Aorta (tissue), 5 donors: ENCODE data around the gene KLRC3. TPM values are rescaled to one million over a fixed set of nuclear protein-coding genes. Genes with fewer than 3 reads are reported as not detected.
"Not testable (repeated sequence)": the region's sequence is repeated elsewhere in the genome, so short reads cannot be mapped to it uniquely, and the experiment has no call there.

ENCODE experiments used
- ATAC-seq: fragments of 200-7000 bp; cut with Tn5 transposase; one replicate; pipeline ENCODE4 v1.9.1; 2022; ENCODE audit warnings: moderate library complexity; ENCODE audit not compliant: low FRiP score
- DNase-seq, 2 donors: peaks; one replicate each; pipeline ENCODE4 v3.0.0-alpha.2; 2020
- H3K27ac ChIP-seq, 2 donors: one replicate each; pipeline ENCODE4 v1.5.1; 2013; ENCODE audit warnings: low read length in 2 of 2, mild to moderate bottlenecking in 2 of 2, moderate library complexity in 2 of 2, control low read depth in 1 of 2, inconsistent platforms in 1 of 2, low read depth in 1 of 2
- H3K27me3 ChIP-seq, 2 donors: one replicate each; pipeline ENCODE4 v1.6.1; 2013; ENCODE audit warnings: control low read depth in 1 of 2, low read length in 1 of 2, mild to moderate bottlenecking in 1 of 2, moderate library complexity in 1 of 2; ENCODE audit not compliant: insufficient read depth in 2 of 2, control insufficient read depth in 1 of 2
- H3K36me3 ChIP-seq, 2 donors: one replicate each; pipeline ENCODE4 v1.6.1; 2013; ENCODE audit warnings: control low read depth in 1 of 2, low read length in 1 of 2, mild to moderate bottlenecking in 1 of 2; ENCODE audit not compliant: insufficient read depth in 2 of 2, control insufficient read depth in 1 of 2
- H3K4me1 ChIP-seq, 2 donors: one replicate each; pipeline ENCODE4 v1.6.1; 2013; ENCODE audit warnings: low read length in 2 of 2, control low read depth in 1 of 2, mild to moderate bottlenecking in 1 of 2, moderate library complexity in 1 of 2; ENCODE audit not compliant: insufficient read depth in 2 of 2, control insufficient read depth in 1 of 2
- H3K4me3 ChIP-seq, 2 donors: one replicate each; pipeline ENCODE4 v1.5.1; 2013; ENCODE audit warnings: low read length in 2 of 2, control low read depth in 1 of 2, mild to moderate bottlenecking in 1 of 2
- H3K9me3 ChIP-seq: one replicate; pipeline ENCODE4 v1.6.1; 2013; ENCODE audit warnings: mild to moderate bottlenecking, low read length; ENCODE audit not compliant: control insufficient read depth
- WGBS, 2 donors: extraction: QIAGEN DNeasy Blood & Tissue Kit; methylation state at CpG; one replicate each; pipeline ENCODE4 v1.1.7; 2013; 5-methylcytosine and 5-hydroxymethylcytosine counted together
- intact Hi-C, 2 donors: fragments of 100-400 bp; cut with DNase I; formaldehyde crosslinking; loops; one replicate each; pipeline versions ENCODE4 v1.14.2 to v1.15.0; 2022
- polyA plus RNA-seq, 2 donors: library from polyadenylated mRNA; stranded (reverse); fragments of 200-250 nt; gene quantifications; one replicate each; pipeline ENCODE4 v1.2.3, GENCODE V29; 2013
- total RNA-seq, 2 donors: library from RNA; stranded (reverse); fragmentation: NEBNext Ultra II Directional; extraction: Animal tissue kit (Norgen Biotek cat#: 25700); gene quantifications; one replicate each; pipeline ENCODE4 v1.2.1, GENCODE V29; 2021
- donor health status: healthy with polysubstance abuse.
- donor health status: Bipolar disorder and iron deficiency.
- donor health status: DM: no; HTN: no; CAD: no.
- donor health status: DM: no; HTN: no; CAD: no.
- donor health status: DM: yes; HTN: yes; CAD: no.

Gene KLRC3
- total and polyA plus RNA-seq, 4 donors: not detected

GRCh38 chr12:10409392-10409791, 11.0 kb downstream of the KLRC3 start, which contains the start of gene KLRC4:
KLRC4 (minus strand) TSS chr12:10409757; CDS start chr12:10409575, 182 bp downstream.
- Histone ChIP-seq H3K27ac (no peak within 1 kb of the TSS), H3K4me3 (no peak within 1 kb of the TSS), H3K27me3 (no peaks in the 10 kb centered on the region), H3K36me3 (no peaks in the 10 kb centered on the region), H3K4me1 (no peaks in the 10 kb centered on the region), H3K9me3 (no peaks in the 10 kb centered on the region)
- no peak for ATAC-seq
- DNase-seq: no peak
- intact Hi-C loops: no loop called here
- WGBS, 2 donors: 2 to 64% methylated on average over 1 of the region's 1 CpG

GRCh38 chr12:10408842-10409241, 11.6 kb downstream of the KLRC3 start:
- intact Hi-C loops: no loop called here
- Histone ChIP-seq H3K4me1 (no peaks in the 10 kb centered on the region), H3K27ac (no peak overlapping the region), H3K4me3 (no peak overlapping the region), H3K27me3 (no peaks in the 10 kb centered on the region), H3K36me3 (no peaks in the 10 kb centered on the region), H3K9me3 (no peaks in the 10 kb centered on the region)
- ATAC-seq (no peak), DNase-seq (no peak)
- 50 to 55% methylated on average over 3 of the region's 3 CpGs for WGBS, 2 donors

- H3K9me3 ChIP-seq: no peaks in the 10 kb centered on the region
- ATAC-seq (peak; percentile 36), DNase-seq (peak in 1 of 2 donors; percentile 66)
- H3K27me3 ChIP-seq: no peaks in the 10 kb centered on the region
- no peaks in the 10 kb centered on the region for H3K4me1 ChIP-seq
- no peaks in the 10 kb centered on the region for H3K36me3 ChIP-seq
- 72 to 76% methylated on average over 4 of the region's 4 CpGs for WGBS, 2 donors
- intact Hi-C loops: no loop called here
- no peak overlapping the region for H3K27ac ChIP-seq
- H3K4me3 ChIP-seq: no peak overlapping the region
Observed at GRCh38 chr12:10406725-10407124, 13.7 kb downstream of the KLRC3 start.

GRCh38 chr12:10405294-10405693, 15.1 kb downstream of the KLRC3 start:
- no peak overlapping the region for H3K4me3 ChIP-seq
- H3K36me3 ChIP-seq: no peaks in the 10 kb centered on the region
- intact Hi-C loops: no loop called here
- DNase-seq (no peak), ATAC-seq (no peak)
- H3K4me1 ChIP-seq: no peaks in the 10 kb centered on the region
- WGBS, 2 donors: 87 to 92% methylated on average over 5 of the region's 5 CpGs
- H3K9me3 ChIP-seq: no peaks in the 10 kb centered on the region
- H3K27me3 ChIP-seq: no peaks in the 10 kb centered on the region
- no peak overlapping the region for H3K27ac ChIP-seq

- Histone ChIP-seq H3K4me1 (no peaks in the 10 kb centered on the region), H3K36me3 (no peaks in the 10 kb centered on the region), H3K4me3 (no peak overlapping the region), H3K9me3 (no peaks in the 10 kb centered on the region), H3K27ac (no peak overlapping the region), H3K27me3 (no peaks in the 10 kb centered on the region)
- ATAC-seq (no peak), DNase-seq (no peak)
- intact Hi-C loops: no loop called here
Observed at GRCh38 chr12:10404798-10405197, 15.6 kb downstream of the KLRC3 start.

- H3K4me1 ChIP-seq: no peaks in the 10 kb centered on the region
Observed at GRCh38 chr12:10400829-10401228, 19.6 kb downstream of the KLRC3 start.

GRCh38 chr12:10398168-10398567, 22.2 kb downstream of the KLRC3 start:
- no peak overlapping the region for H3K4me3 ChIP-seq
- WGBS, 2 donors: 49 to 59% methylated on average over 2 of the region's 2 CpGs
- no peaks in the 10 kb centered on the region for H3K4me1 ChIP-seq
- no peak overlapping the region for H3K27ac ChIP-seq
- no peaks in the 10 kb centered on the region for H3K27me3 ChIP-seq
- no peak for ATAC-seq
- intact Hi-C loops: no loop called here
- no peak for DNase-seq
- H3K9me3 ChIP-seq: no peaks in the 10 kb centered on the region
- H3K36me3 ChIP-seq: no peaks in the 10 kb centered on the region

More at GRCh38 chr12:10400829-10401228, 19.6 kb downstream of the KLRC3 start:
- H3K27ac ChIP-seq: no peak overlapping the region
- no peaks in the 10 kb centered on the region for H3K36me3 ChIP-seq
- no peak for ATAC-seq
- H3K9me3 ChIP-seq: no peaks in the 10 kb centered on the region
- intact Hi-C loops: no loop called here
- no peak for DNase-seq
- H3K4me3 ChIP-seq: no peak overlapping the region
- no peaks in the 10 kb centered on the region for H3K27me3 ChIP-seq

GRCh38 chr12:10397296-10397695, 23.1 kb downstream of the KLRC3 start:
- Histone ChIP-seq H3K4me3 (no peak overlapping the region), H3K36me3 (no peaks in the 10 kb centered on the region), H3K27ac (no peak overlapping the region), H3K9me3 (no peaks in the 10 kb centered on the region), H3K4me1 (no peaks in the 10 kb centered on the region), H3K27me3 (no peaks in the 10 kb centered on the region)
- intact Hi-C loops: no loop called here
- 21 to 54% methylated on average over 2 of the region's 2 CpGs for WGBS, 2 donors
- DNase-seq: no peak
- ATAC-seq: no peak

- H3K36me3 ChIP-seq, H3K4me1 ChIP-seq, intact Hi-C loops, H3K27me3 ChIP-seq, ATAC-seq, DNase-seq, H3K9me3 ChIP-seq, H3K4me3 ChIP-seq, H3K27ac ChIP-seq: not testable (repeated sequence)
- 76 to 85% methylated on average over 15 of the region's 15 CpGs for WGBS, 2 donors
Observed at GRCh38 chr12:10396176-10396575, 24.2 kb downstream of the KLRC3 start.
